A673 (cell line): ENCODE results near the gene HSP90AB1.

Source experiments
- CTCF ChIP-seq: fragments of 300-800, 200-600 bp; sonication (generic); conservative IDR thresholded peaks from 2 replicates; pipeline ENCODE4 v1.5.1; 2017; ENCODE audit warnings: low read depth, mild to moderate bottlenecking, antibody characterized with exemption, low read length, moderate library complexity, mixed read lengths
- EZH2 ChIP-seq: fragments of 200-600 bp; sonication (generic); IDR thresholded peaks from 2 replicates; pipeline ENCODE4 v1.6.1; 2017; ENCODE audit warnings: borderline replicate concordance, low read depth, mild to moderate bottlenecking, mixed read lengths, antibody characterized with exemption, low read length; ENCODE audit not compliant: poor library complexity, severe bottlenecking

DNA sequence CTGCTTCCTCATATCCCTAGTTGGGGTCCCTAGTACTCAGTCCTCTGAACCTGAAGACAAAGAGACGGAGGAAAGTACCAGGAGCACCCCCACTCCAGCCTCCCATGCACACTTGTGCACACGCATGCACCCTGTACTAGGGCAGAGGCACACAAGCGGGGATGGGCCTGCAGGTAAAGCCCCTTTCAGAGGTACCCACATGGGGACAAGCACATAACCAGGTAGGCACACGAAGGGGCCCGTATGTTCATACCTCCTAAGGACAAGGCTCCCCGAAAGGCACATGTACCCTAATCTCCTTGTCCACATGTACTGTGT lies 24.5 kb downstream of the HSP90AB1 start:
- TF ChIP-seq CTCF (no peak), EZH2 (no peak)
